SK-N-SH (cell line): ENCODE results near the gene FKBP5.

Experiments
- CHD2 ChIP-seq: fragments of 150-350 bp; IDR thresholded peaks from 2 replicates; pipeline ENCODE4 v1.6.1; 2018; ENCODE audit warnings: low read length; ENCODE audit not compliant: partially characterized antibody
- CTCF ChIP-seq: fragments of 200-600 bp; sonication (generic); IDR thresholded peaks from 2 replicates; pipeline ENCODE4 v1.6.1; 2017; ENCODE audit warnings: antibody characterized with exemption, mild to moderate bottlenecking, moderate library complexity
- NFIC ChIP-seq: IDR thresholded peaks from 2 replicates; pipeline ENCODE4 v1.4.0; 2012; ENCODE audit warnings: borderline replicate concordance

- TF ChIP-seq CHD2, result no peak
- no peak; the same call in 1 of the 2 replicates for TF ChIP-seq CTCF
- TF ChIP-seq NFIC, result peak; percentile 69
Observed at GRCh38 chr6:35596448-35597442, 92.0 kb downstream of the FKBP5 start.
